Esophagus muscularis mucosa (tissue), 4 donors: Measurements from ENCODE around the gene RCOR3. TPM values are rescaled to one million over a fixed set of nuclear protein-coding genes. Genes with fewer than 3 reads are reported as not detected.

Experiments used
- DNase-seq: peaks from one replicate; pipeline ENCODE4 v3.0.0-alpha.2; 2017; ENCODE audit errors: extremely low spot score
- H3K27ac ChIP-seq, 4 donors: fragments of 200-600 bp; sonication (generic); replicated peaks in 1 of 4; 1 replicate in 3 of 4; 2 replicates in 1 of 4; pipeline ENCODE4 v1.5.1; 2016 to 2019; ENCODE audit warnings: mild to moderate bottlenecking in 1 of 4
- H3K27me3 ChIP-seq, 4 donors: fragments of 200-600 bp; sonication (generic); one replicate each; pipeline versions ENCODE4 v1.5.1 to v1.6.0; 2016 to 2019
- H3K36me3 ChIP-seq, 4 donors: fragments of 200-600 bp; sonication (generic); one replicate each; pipeline ENCODE4 v1.5.1; 2016 to 2019
- H3K4me1 ChIP-seq, 4 donors: fragments of 200-600 bp; sonication (generic); one replicate each; pipeline ENCODE4 v1.5.1; 2016 to 2019
- H3K4me3 ChIP-seq, 4 donors: fragments of 200-600 bp; sonication (generic); 1 replicate in 2 of 4; 2 replicates in 2 of 4; pipeline ENCODE4 v1.5.1; 2016 to 2019; ENCODE audit warnings: mild to moderate bottlenecking in 4 of 4, moderate library complexity in 1 of 4
- H3K9me3 ChIP-seq, 4 donors: fragments of 200-600 bp; sonication (generic); 1 replicate in 3 of 4; 2 replicates in 1 of 4; pipeline ENCODE4 v1.5.1; 2016 to 2019
- CTCF ChIP-seq, 3 experiments: fragments of 200-600 bp in 2 of 3; fragments of 450-650 bp in 1 of 3; sonication (generic) in 2 of 3; IDR thresholded peaks; one replicate each; pipeline ENCODE4 v1.5.1; 2017 to 2019; ENCODE audit warnings: antibody characterized with exemption in 3 of 3, mild to moderate bottlenecking in 2 of 3, moderate library complexity in 1 of 3
- EP300 ChIP-seq: sonication (generic); formaldehyde crosslinking; IDR thresholded peaks from one replicate; pipeline ENCODE4 v1.6.1; 2017; ENCODE audit warnings: antibody characterized with exemption
- POLR2A ChIP-seq: fragments of 450-650 bp; IDR thresholded peaks from one replicate; pipeline ENCODE4 v1.6.1; 2017; ENCODE audit warnings: antibody characterized with exemption, moderate library complexity, mild to moderate bottlenecking, low read depth
- POLR2AphosphoS5 ChIP-seq, 2 donors: sonication (generic); formaldehyde crosslinking; IDR thresholded peaks; one replicate each; pipeline ENCODE4 v1.6.1; 2017; ENCODE audit warnings: antibody characterized with exemption in 2 of 2
- WGBS: methylation state at CpG from one replicate; pipeline ENCODE4 v1.1.5; 2018; 5-methylcytosine and 5-hydroxymethylcytosine counted together
- intact Hi-C: fragments of 100-400 bp; cut with DNase I; formaldehyde crosslinking; loops from one replicate; pipeline ENCODE4 v1.15.1; 2023
- total RNA-seq, 4 donors: library from RNA; depleted of rRNA; stranded (reverse); fragments of >200 nt; gene quantifications; one replicate each; pipeline versions ENCODE4 v1.1.0 to v1.2.1, GENCODE V29; 2016

Gene RCOR3
- total RNA-seq, 4 donors from 2014 or later: 21.7 to 38.0 (median 37.7) TPM

- WGBS: 86% methylated on average over 2 of the region's 2 CpGs
- intact Hi-C loops: no loop called here
- Histone ChIP-seq H3K36me3 (no peaks in the 10 kb centered on the region), H3K9me3 (no peaks in the 10 kb centered on the region), H3K27me3 (no peaks in the 10 kb centered on the region), H3K27ac (no peak overlapping the region), H3K4me3 (no peak overlapping the region), H3K4me1 (peaks cover 12 to 99% (median 94%) of the 10 kb centered on the region in 4 donors)
- TF ChIP-seq CTCF (IDR thresholded peaks at IDR 0.05): no peak
- no peak for TF ChIP-seq POLR2AphosphoS5 (IDR thresholded peaks at IDR 0.05)
- no peak for TF ChIP-seq EP300
- TF ChIP-seq POLR2A: no peak
- DNase-seq: no peak
Observed at GRCh38 chr1:211332830-211333229, 73.7 kb downstream of the RCOR3 start.

- no peaks in the 10 kb centered on the region for H3K9me3 ChIP-seq
- no peak for TF ChIP-seq EP300
- no peak for TF ChIP-seq CTCF (IDR thresholded peaks at IDR 0.05)
- TF ChIP-seq POLR2A: no peak
- TF ChIP-seq POLR2AphosphoS5 (IDR thresholded peaks at IDR 0.05): no peak
- intact Hi-C loops: no loop called here
- no peak for DNase-seq
- H3K4me3 ChIP-seq: no peak overlapping the region
- 40% methylated on average over 1 of the region's 1 CpG for WGBS
- peaks cover 0 to 2% (median 0%) of the 10 kb centered on the region in 4 donors for H3K36me3 ChIP-seq
- H3K27me3 ChIP-seq: no peaks in the 10 kb centered on the region
- no peak overlapping the region for H3K27ac ChIP-seq
- H3K4me1 ChIP-seq: peaks cover 10 to 99% (median 90%) of the 10 kb centered on the region in 4 donors
Observed at GRCh38 chr1:211333906-211334305, 74.7 kb downstream of the RCOR3 start.

- no peak for DNase-seq
- no peaks in the 10 kb centered on the region for H3K27me3 ChIP-seq
- intact Hi-C loops: loop anchor here (5.0 kb wide), 1 partner anchor 42 kb away; no protein-coding TSS in a partner anchor
- TF ChIP-seq EP300 (no peak), CTCF (IDR thresholded peaks at IDR 0.05) (no peak), POLR2AphosphoS5 (IDR thresholded peaks at IDR 0.05) (no peak), POLR2A (no peak)
- no peak overlapping the region for H3K4me3 ChIP-seq
- H3K36me3 ChIP-seq: peaks cover 0 to 4% (median 0%) of the 10 kb centered on the region in 4 donors
- peaks cover 10 to 99% (median 89%) of the 10 kb centered on the region in 4 donors for H3K4me1 ChIP-seq
- H3K27ac ChIP-seq: no peak overlapping the region
- 64% methylated on average over 4 of the region's 4 CpGs for WGBS
- no peaks in the 10 kb centered on the region for H3K9me3 ChIP-seq
Observed at GRCh38 chr1:211334986-211335385, 75.8 kb downstream of the RCOR3 start.

- TF ChIP-seq CTCF (IDR thresholded peaks at IDR 0.05): no peak
- Histone ChIP-seq H3K4me3 (no peak overlapping the region), H3K9me3 (no peaks in the 10 kb centered on the region), H3K4me1 (peaks cover 10 to 97% (median 86%) of the 10 kb centered on the region in 4 donors), H3K27ac (no peak overlapping the region), H3K27me3 (no peaks in the 10 kb centered on the region), H3K36me3 (peaks cover 0 to 4% (median 0%) of the 10 kb centered on the region in 4 donors)
- DNase-seq: no peak
- intact Hi-C loops: loop anchor here (5.0 kb wide), 1 partner anchor 42 kb away; no protein-coding TSS in a partner anchor
- WGBS: 71% methylated on average over 3 of the region's 3 CpGs
Observed at GRCh38 chr1:211335522-211336157, 76.5 kb downstream of the RCOR3 start.

GRCh38 chr1:211336161-211336560 is 77.0 kb downstream of the RCOR3 start:
- H3K27ac ChIP-seq: no peak overlapping the region
- 76% methylated on average over 3 of the region's 3 CpGs for WGBS
- peaks cover 0 to 4% (median 0%) of the 10 kb centered on the region in 4 donors for H3K36me3 ChIP-seq
- no peaks in the 10 kb centered on the region for H3K9me3 ChIP-seq
- no peaks in the 10 kb centered on the region for H3K27me3 ChIP-seq
- peaks cover 10 to 97% (median 82%) of the 10 kb centered on the region in 4 donors for H3K4me1 ChIP-seq
- no peak for TF ChIP-seq EP300
- no peak for TF ChIP-seq POLR2A
- TF ChIP-seq CTCF (IDR thresholded peaks at IDR 0.05): no peak
- no peak for TF ChIP-seq POLR2AphosphoS5 (IDR thresholded peaks at IDR 0.05)
- DNase-seq: no peak
- H3K4me3 ChIP-seq: no peak overlapping the region
- intact Hi-C loops: loop anchor here (5.0 kb wide), 1 partner anchor 41 kb away; no protein-coding TSS in a partner anchor
